HG02623 (cell line): ENCODE data around the gene TMEM86B.

ENCODE experiments used
- ATAC-seq: cut with Tn5 transposase; IDR thresholded peaks from one replicate; pipeline ENCODE4 v1.9.1; 2021; ENCODE audit warnings: moderate library complexity; ENCODE audit not compliant: unreplicated experiment

TMEM86B gene

GRCh38 chr19:55257461-55258420, 29.2 kb upstream of the TMEM86B start:
- no peak for ATAC-seq

- no peak for ATAC-seq
These were observed 28.2 kb upstream of the TMEM86B start for GRCh38 chr19:55256562-55257460.

GRCh38 chr19:55255618-55256423, 27.3 kb upstream of the TMEM86B start:
- no peak for ATAC-seq

- ATAC-seq: no peak
These were observed 26.0 kb upstream of the TMEM86B start for GRCh38 chr19:55254625-55254977.

- peak; percentile 29 for ATAC-seq
These were observed 25.5 kb upstream of the TMEM86B start for GRCh38 chr19:55253842-55254624.

GRCh38 chr19:55252760-55253663, 24.4 kb upstream of the TMEM86B start:
- ATAC-seq: no peak

GRCh38 chr19:55251341-55252081, 22.9 kb upstream of the TMEM86B start:
- no peak for ATAC-seq

- no peak for ATAC-seq
These were observed 21.9 kb upstream of the TMEM86B start for GRCh38 chr19:55250262-55251036.

GRCh38 chr19:55249841-55250240, 21.3 kb upstream of the TMEM86B start:
- ATAC-seq: no peak

GRCh38 chr19:55248704-55249103, 20.1 kb upstream of the TMEM86B start:
- ATAC-seq: no peak

- no peak for ATAC-seq
These were observed 19.7 kb upstream of the TMEM86B start for GRCh38 chr19:55248166-55248675.

GRCh38 chr19:55247621-55248099, 19.1 kb upstream of the TMEM86B start:
- ATAC-seq: no peak

- ATAC-seq: no peak
These were observed 18.2 kb upstream of the TMEM86B start for GRCh38 chr19:55246462-55247451.

GRCh38 chr19:55245236-55245904, 16.8 kb upstream of the TMEM86B start:
- ATAC-seq: no peak

GRCh38 chr19:55244004-55244680, 15.6 kb upstream of the TMEM86B start:
- ATAC-seq: no peak
